Stomach smooth muscle (tissue), 2 donors: Measurements from ENCODE around the gene SRGAP1.
"Not testable (repeated sequence)": the region's sequence is repeated elsewhere in the genome, so short reads cannot be mapped to it uniquely, and the experiment has no call there.

Source experiments
- H3K27ac ChIP-seq: one replicate; pipeline ENCODE4 v1.7.0; 2013; ENCODE audit warnings: mild to moderate bottlenecking, low read length, inconsistent platforms
- H3K27me3 ChIP-seq, 2 donors: one replicate each; pipeline ENCODE4 v1.7.0; 2013; ENCODE audit warnings: low read length in 2 of 2; ENCODE audit not compliant: insufficient read depth in 2 of 2, control insufficient read depth in 1 of 2
- H3K36me3 ChIP-seq, 2 donors: one replicate each; pipeline ENCODE4 v1.7.0; 2013; ENCODE audit warnings: low read length in 2 of 2; ENCODE audit not compliant: control insufficient read depth in 2 of 2, insufficient read depth in 2 of 2
- H3K4me1 ChIP-seq: one replicate; pipeline ENCODE4 v1.7.0; 2013; ENCODE audit warnings: low read length; ENCODE audit not compliant: control insufficient read depth, insufficient read depth
- H3K4me3 ChIP-seq, 2 donors: one replicate each; pipeline ENCODE4 v1.7.0; 2013; ENCODE audit warnings: low read length in 2 of 2
- H3K9ac ChIP-seq, 2 donors: one replicate each; pipeline ENCODE4 v1.7.0; 2013; ENCODE audit warnings: low read length in 2 of 2, mild to moderate bottlenecking in 1 of 2
- H3K9me3 ChIP-seq, 2 donors: one replicate each; pipeline ENCODE4 v1.7.0; 2013; ENCODE audit warnings: low read length in 2 of 2; ENCODE audit not compliant: control insufficient read depth in 2 of 2
- donor health status: healthy.
- donor health status: Pancreatic carcinoma.

The SRGAP1 gene

GRCh38 chr12:64099397-64099796 lies 254.9 kb downstream of the SRGAP1 start:
- H3K9ac ChIP-seq = no peak overlapping the region
- peaks cover 5% of the 10 kb centered on the region for H3K4me1 ChIP-seq
- H3K9me3 ChIP-seq = no peaks in the 10 kb centered on the region
- peak overlapping the region; percentile 47 for H3K27ac ChIP-seq
- no peak overlapping the region for H3K4me3 ChIP-seq
- no peaks in the 10 kb centered on the region for H3K27me3 ChIP-seq
- no peaks in the 10 kb centered on the region for H3K36me3 ChIP-seq

- H3K9me3 ChIP-seq = no peaks in the 10 kb centered on the region
- peaks cover 5% of the 10 kb centered on the region for H3K4me1 ChIP-seq
- H3K9ac ChIP-seq = no peak overlapping the region
- H3K36me3 ChIP-seq = no peaks in the 10 kb centered on the region
- no peaks in the 10 kb centered on the region for H3K27me3 ChIP-seq
- no peak overlapping the region for H3K4me3 ChIP-seq
- H3K27ac ChIP-seq = no peak overlapping the region
Observed at GRCh38 chr12:64102339-64102738, 257.8 kb downstream of the SRGAP1 start.

GRCh38 chr12:64103825-64104740 lies 259.6 kb downstream of the SRGAP1 start:
- H3K36me3 ChIP-seq = no peaks in the 10 kb centered on the region
- H3K4me3 ChIP-seq = peak overlapping the region in 1 of 2 donors; percentile 9
- no peaks in the 10 kb centered on the region for H3K27me3 ChIP-seq
- H3K9me3 ChIP-seq = no peaks in the 10 kb centered on the region
- peak overlapping the region in 1 of 2 donors; percentile 42 for H3K9ac ChIP-seq
- peak overlapping the region; percentile 53 for H3K27ac ChIP-seq
- H3K4me1 ChIP-seq = peaks cover 2% of the 10 kb centered on the region

- Histone ChIP-seq H3K4me1 (peaks cover 2% of the 10 kb centered on the region), H3K27me3 (no peaks in the 10 kb centered on the region), H3K36me3 (no peaks in the 10 kb centered on the region), H3K27ac (no peak overlapping the region), H3K9ac (no peak overlapping the region), H3K4me3 (no peak overlapping the region), H3K9me3 (no peaks in the 10 kb centered on the region)
Observed at GRCh38 chr12:64105026-64105425, 260.5 kb downstream of the SRGAP1 start.

GRCh38 chr12:64107776-64108175 lies 263.3 kb downstream of the SRGAP1 start:
- Histone ChIP-seq H3K36me3 (peaks cover 2 to 5% of the 10 kb centered on the region in 2 donors), H3K4me1 (peaks cover 2% of the 10 kb centered on the region), H3K27me3 (no peaks in the 10 kb centered on the region), H3K9ac (no peak overlapping the region), H3K4me3 (no peak overlapping the region), H3K27ac (no peak overlapping the region), H3K9me3 (no peaks in the 10 kb centered on the region)

GRCh38 chr12:64109706-64110105 lies 265.2 kb downstream of the SRGAP1 start:
- H3K27ac ChIP-seq = no peak overlapping the region
- no peaks in the 10 kb centered on the region for H3K9me3 ChIP-seq
- no peaks in the 10 kb centered on the region for H3K4me1 ChIP-seq
- H3K4me3 ChIP-seq = no peak overlapping the region
- H3K9ac ChIP-seq = no peak overlapping the region
- H3K27me3 ChIP-seq = no peaks in the 10 kb centered on the region
- peaks cover 2 to 5% of the 10 kb centered on the region in 2 donors for H3K36me3 ChIP-seq

GRCh38 chr12:64110864-64111263 lies 266.4 kb downstream of the SRGAP1 start:
- Histone ChIP-seq H3K4me1 (no peaks in the 10 kb centered on the region), H3K27ac (no peak overlapping the region), H3K27me3 (no peaks in the 10 kb centered on the region), H3K9ac (no peak overlapping the region), H3K4me3 (no peak overlapping the region), H3K9me3 (no peaks in the 10 kb centered on the region), H3K36me3 (peaks cover 5% of the 10 kb centered on the region in 2 donors)

GRCh38 chr12:64116969-64117368 lies 272.5 kb downstream of the SRGAP1 start:
- Histone ChIP-seq H3K27me3 (no peaks in the 10 kb centered on the region), H3K36me3 (peaks cover under 1 to 7% of the 10 kb centered on the region in 2 donors), H3K9ac (no peak overlapping the region), H3K4me3 (no peak overlapping the region), H3K4me1 (no peaks in the 10 kb centered on the region), H3K9me3 (no peaks in the 10 kb centered on the region), H3K27ac (no peak overlapping the region)

- Histone ChIP-seq H3K36me3 (peaks cover 0 to 7% of the 10 kb centered on the region in 2 donors), H3K9ac (no peak overlapping the region), H3K4me1 (no peaks in the 10 kb centered on the region), H3K4me3 (no peak overlapping the region), H3K27me3 (no peaks in the 10 kb centered on the region), H3K27ac (no peak overlapping the region), H3K9me3 (no peaks in the 10 kb centered on the region)
Observed at GRCh38 chr12:64120568-64120967, 276.1 kb downstream of the SRGAP1 start.

GRCh38 chr12:64121086-64121485 lies 276.6 kb downstream of the SRGAP1 start:
- H3K4me1 ChIP-seq, H3K4me3 ChIP-seq, H3K27me3 ChIP-seq: not testable (repeated sequence)

GRCh38 chr12:64122154-64122553 lies 277.7 kb downstream of the SRGAP1 start:
- Histone ChIP-seq H3K9ac (no peak overlapping the region), H3K27ac (no peak overlapping the region), H3K36me3 (no peaks in the 10 kb centered on the region), H3K27me3 (no peaks in the 10 kb centered on the region), H3K4me3 (no peak overlapping the region), H3K4me1 (no peaks in the 10 kb centered on the region), H3K9me3 (no peaks in the 10 kb centered on the region)

More at GRCh38 chr12:64121086-64121485, 276.6 kb downstream of the SRGAP1 start:
- not testable (repeated sequence) for H3K36me3 ChIP-seq, H3K9ac ChIP-seq, H3K9me3 ChIP-seq, H3K27ac ChIP-seq
